CD4-positive, alpha-beta T cell treated with Interleukin-15 for 1 hour (primary cell): Measurements from ENCODE around the gene EFCAB11.

Experiments used
- DNase-seq: peaks from one replicate; pipeline ENCODE4 v3.0.0-alpha.2; 2020

EFCAB11 gene

DNA sequence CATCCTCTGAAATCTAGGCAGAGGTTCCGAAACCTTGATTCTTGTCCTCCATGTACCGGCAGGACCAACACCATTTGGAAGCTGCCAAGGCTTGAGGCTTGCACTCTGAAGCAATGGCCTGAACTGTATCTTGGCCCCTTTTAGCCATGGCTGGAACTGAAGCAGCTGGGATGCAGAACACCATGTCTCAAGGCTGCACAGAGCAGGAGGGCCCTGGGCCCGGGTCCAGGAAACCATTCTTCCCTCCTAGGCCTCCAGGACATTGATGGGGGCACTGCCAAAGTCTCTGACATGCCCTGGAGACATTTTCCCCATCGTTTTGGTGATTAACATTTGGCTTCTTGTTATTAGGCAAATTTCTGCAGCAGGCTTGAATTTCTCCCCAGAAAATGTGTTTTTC, 198.7 kb downstream of the EFCAB11 start:
- no peak for DNase-seq

- no peak for DNase-seq
Measured at GRCh38 chr14:89753828-89754412, 200.6 kb downstream of the EFCAB11 start.

DNA sequence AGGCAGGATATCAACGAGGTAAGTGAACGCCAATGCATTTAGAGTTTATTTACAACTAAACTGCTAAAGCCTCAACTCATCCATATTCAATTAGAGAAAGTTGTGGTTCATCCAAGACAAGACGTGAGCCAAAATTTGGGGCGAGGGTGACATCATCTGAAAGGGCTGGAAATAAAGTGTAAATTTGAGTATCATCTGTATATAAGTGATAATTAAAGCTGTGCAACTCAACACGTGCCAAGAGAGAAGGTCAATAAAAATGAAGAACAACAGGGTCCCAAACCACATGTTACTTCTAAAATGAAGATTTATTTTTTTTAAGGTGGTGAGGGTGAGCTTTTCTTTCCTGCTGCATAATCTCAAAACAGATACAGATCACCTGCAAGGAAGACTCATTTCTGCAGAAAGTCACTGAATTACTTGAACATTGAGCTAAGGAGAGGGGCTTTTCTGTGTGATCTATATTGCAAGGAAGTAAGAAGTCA, 203.6 kb downstream of the EFCAB11 start:
- DNase-seq = no peak

DNA sequence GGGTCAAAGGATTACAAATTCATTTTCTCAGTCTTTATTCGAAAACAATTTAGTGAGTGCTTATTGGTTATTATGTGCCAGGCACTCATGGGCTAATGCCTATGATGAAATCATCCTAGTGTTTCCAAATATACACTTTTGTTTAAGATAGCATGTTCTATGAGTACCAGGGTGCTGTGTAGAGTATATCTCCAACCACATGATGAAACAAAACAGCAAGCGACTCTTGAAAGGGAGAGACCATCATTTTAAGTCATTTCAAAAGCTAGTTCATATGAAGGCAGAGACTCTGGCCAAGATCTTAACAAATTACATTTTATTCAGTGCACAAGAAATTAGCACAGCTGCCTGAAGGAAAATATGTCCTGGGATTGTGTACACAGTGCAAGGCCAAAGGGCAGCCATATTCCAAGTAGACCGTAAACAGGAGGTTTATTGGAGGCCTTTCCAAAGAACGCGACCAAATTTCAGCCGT, 204.2 kb downstream of the EFCAB11 start:
- DNase-seq = no peak

DNA sequence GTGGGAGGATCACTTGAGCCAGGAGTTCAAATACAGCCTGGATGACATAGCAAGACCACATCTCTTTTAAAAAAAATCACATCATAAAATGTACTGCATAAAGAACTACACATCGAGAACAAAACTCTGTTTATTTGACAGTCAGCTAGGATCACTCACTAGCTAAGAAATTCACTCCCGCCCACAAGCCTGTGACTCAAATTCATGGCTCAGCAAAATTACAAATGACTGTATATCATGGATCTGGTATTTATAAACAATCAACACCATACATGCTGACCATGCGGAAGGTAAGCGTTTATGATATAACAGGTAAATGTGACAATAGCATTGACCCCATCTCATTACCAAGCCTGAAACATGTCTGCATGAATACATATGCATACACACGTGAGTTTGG, 206.5 kb downstream of the EFCAB11 start:
- no peak for DNase-seq

- no peak for DNase-seq
Measured at GRCh38 chr14:89747126-89747525, 207.4 kb downstream of the EFCAB11 start.

- no peak for DNase-seq
Measured at GRCh38 chr14:89746654-89747053, 207.9 kb downstream of the EFCAB11 start.

DNA sequence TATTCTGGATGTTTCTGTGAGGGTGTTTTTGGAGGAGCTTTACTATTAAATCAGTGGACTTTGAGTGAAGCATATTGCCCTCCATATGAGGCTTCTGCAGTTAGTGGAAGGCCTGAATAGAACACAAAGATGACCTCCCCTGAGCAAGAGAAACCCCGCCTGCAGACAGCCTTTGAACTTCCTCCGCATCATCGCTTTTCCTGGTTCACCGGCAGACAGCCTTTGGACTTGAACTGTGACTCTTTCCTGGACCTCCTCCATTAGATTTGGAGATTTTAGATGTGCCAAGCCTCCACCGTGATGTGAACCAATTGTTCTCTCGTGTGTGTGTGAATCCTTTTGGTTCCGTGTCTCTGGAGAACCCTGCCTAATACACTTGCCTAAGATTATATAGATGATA, 208.4 kb downstream of the EFCAB11 start:
- no peak for DNase-seq
